Adrenal gland (tissue), 5 donors: ENCODE data around the gene TRAPPC5.

ENCODE experiments used
- CTCF ChIP-seq, 6 experiments: fragments of 450-650 bp in 4 of 6; fragments of 200-600 bp in 2 of 6; sonication (generic) in 1 of 6; IDR thresholded peaks; 1 replicate in 5 of 6; 2 replicates in 1 of 6; pipeline versions ENCODE4 v1.5.1 to v1.8.0; 2016 to 2021; ENCODE audit warnings: antibody characterized with exemption in 6 of 6, mild to moderate bottlenecking in 2 of 6, moderate library complexity in 1 of 6
- POLR2A ChIP-seq, 2 donors: fragments of 450-650 bp; IDR thresholded peaks; one replicate each; pipeline ENCODE4 v1.6.1; 2017; ENCODE audit warnings: antibody characterized with exemption in 2 of 2, mild to moderate bottlenecking in 2 of 2, moderate library complexity in 1 of 2
- donor health status: DM: no; HTN: no; CAD: no.

- no peak for TF ChIP-seq CTCF (IDR thresholded peaks at IDR 0.05)
- no peak for TF ChIP-seq POLR2A (IDR thresholded peaks at IDR 0.05)
Observed at GRCh38 chr19:7731615-7732014, 51.0 kb downstream of the TRAPPC5 start.
